Endothelial cell of umbilical vein (primary cell): ENCODE measurements around the gene SOX2. TPM values are rescaled to one million over a fixed set of nuclear protein-coding genes. Genes with fewer than 3 reads are reported as not detected.

Source experiments
- BruUV-seq: library from RNA; stranded (reverse); fragments of 400-500 nt; replicated peaks from 2 replicates; lab custom pipeline; 2021; lab: Mats Ljungman, UMichigan
- CTCF ChIA-PET: fragments of 300-600, 350-600 bp; sonication (Branson Sonifier 250); formaldehyde crosslinking; loops from one replicate; lab custom pipeline; 2021; ENCODE audit warnings: antibody characterized with exemption, inconsistent platforms; lab: Charles Lee
- POLR2A ChIA-PET: fragments of 300-600, 350-600 bp; sonication (Branson Sonifier 250); formaldehyde crosslinking; loops from one replicate; lab custom pipeline; 2021; ENCODE audit warnings: antibody characterized with exemption, inconsistent platforms; lab: Charles Lee
- DNase-seq: peaks from one replicate; pipeline ENCODE4 v3.0.0-alpha.2; 2011; ENCODE audit warnings: low read depth, low spot score
- FAIRE-seq: peaks from 2 replicates; lab custom pipeline; 2011; peaks lifted over from hg19 to GRCh38; lab: Jason Lieb, UNC
- H2AFZ ChIP-seq: 2 replicates; pipeline ENCODE4 v1.6.0; 2012; ENCODE audit warnings: low read depth, low read length, control low read depth, inconsistent platforms
- H3K27ac ChIP-seq: 2 replicates; pipeline ENCODE4 v1.5.1; 2011; ENCODE audit warnings: low read depth, mild to moderate bottlenecking, control low read depth, low read length, moderate library complexity; ENCODE audit not compliant: insufficient read depth
- H3K27me3 ChIP-seq, 2 experiments: 2 replicates each; pipeline versions ENCODE4 v1.6.0 to v1.6.1; 2011; ENCODE audit warnings: low read length in 2 of 2, mixed read lengths in 1 of 2; ENCODE audit not compliant: control insufficient read depth in 2 of 2, insufficient read depth in 2 of 2
- H3K36me3 ChIP-seq, 2 experiments: 2 replicates in 1 of 2; 3 replicates in 1 of 2; pipeline ENCODE4 v1.5.1; 2011; ENCODE audit warnings: low read length in 2 of 2, mild to moderate bottlenecking in 1 of 2, moderate library complexity in 1 of 2; ENCODE audit not compliant: control insufficient read depth in 2 of 2, insufficient read depth in 2 of 2; ENCODE audit errors: extremely low read depth in 1 of 2
- H3K4me1 ChIP-seq: 3 replicates; pipeline ENCODE4 v1.5.1; 2011; ENCODE audit warnings: mild to moderate bottlenecking, low read length; ENCODE audit not compliant: control insufficient read depth, insufficient read depth; ENCODE audit errors: extremely low read depth
- H3K4me2 ChIP-seq: 2 replicates; pipeline ENCODE4 v1.6.1; 2011; ENCODE audit warnings: low read length, control low read depth, mixed read lengths; ENCODE audit not compliant: insufficient read depth
- H3K4me3 ChIP-seq, 3 experiments: fragments of 200-600 bp in 1 of 3; sonication (generic), shearing (Covaris generic) in 1 of 3; replicated peaks in 1 of 3; 2 replicates each; pipeline ENCODE4 v1.5.1; 2011 to 2016; ENCODE audit warnings: control low read depth in 3 of 3, low read length in 3 of 3, mild to moderate bottlenecking in 2 of 3, inconsistent platforms in 1 of 3, low read depth in 1 of 3, moderate library complexity in 1 of 3; ENCODE audit not compliant: insufficient read depth in 1 of 3
- H3K79me2 ChIP-seq: 2 replicates; pipeline ENCODE4 v1.6.0; 2012; ENCODE audit warnings: low read length, inconsistent platforms; ENCODE audit not compliant: control insufficient read depth, insufficient read depth
- H3K9ac ChIP-seq: replicated peaks from 2 replicates; pipeline ENCODE3; 2011; ENCODE audit warnings: low read length, control low read depth; ENCODE audit not compliant: insufficient read depth; ENCODE audit errors: extremely low read depth
- H3K9me1 ChIP-seq: replicated peaks from 3 replicates; pipeline ENCODE4 v1.6.0; 2011; ENCODE audit warnings: mild to moderate bottlenecking, low read length; ENCODE audit not compliant: control insufficient read depth, insufficient read depth; ENCODE audit errors: extremely low read depth
- H3K9me3 ChIP-seq: replicated peaks from 2 replicates; pipeline ENCODE4 v1.5.1; 2012; ENCODE audit warnings: low read length, inconsistent platforms; ENCODE audit not compliant: control insufficient read depth, insufficient read depth
- H4K20me1 ChIP-seq: replicated peaks from 2 replicates; pipeline ENCODE3; 2011; ENCODE audit warnings: mild to moderate bottlenecking, low read length; ENCODE audit not compliant: control insufficient read depth, insufficient read depth; ENCODE audit errors: extremely low read depth
- CTCF ChIP-seq, 2 donors: IDR thresholded peaks; 1 replicate in 1 of 2; 2 replicates in 1 of 2; pipeline ENCODE4 v1.5.1; 2011; ENCODE audit warnings: low read length in 2 of 2, mild to moderate bottlenecking in 2 of 2, moderate library complexity in 2 of 2, control low read depth in 1 of 2, inconsistent platforms in 1 of 2, low read depth in 1 of 2; ENCODE audit not compliant: insufficient read depth in 1 of 2; ENCODE audit errors: extremely low read depth in 1 of 2
- EZH2 ChIP-seq: IDR thresholded peaks from 2 replicates; pipeline ENCODE4 v1.6.1; 2012; ENCODE audit warnings: borderline replicate concordance, low read depth, mild to moderate bottlenecking, moderate library complexity, low read length, inconsistent platforms; ENCODE audit not compliant: severe bottlenecking
- FOS ChIP-seq: IDR thresholded peaks from 2 replicates; pipeline ENCODE4 v1.6.1; 2011; ENCODE audit warnings: mild to moderate bottlenecking, low read length, moderate library complexity, borderline replicate concordance; ENCODE audit not compliant: insufficient read depth
- GATA2 ChIP-seq: IDR thresholded peaks from 2 replicates; pipeline ENCODE4 v1.7.0; 2011; ENCODE audit warnings: low read depth, mild to moderate bottlenecking, moderate library complexity, mixed read lengths, low read length; ENCODE audit not compliant: insufficient read length, insufficient read depth
- JUN ChIP-seq: IDR thresholded peaks from 2 replicates; pipeline ENCODE4 v1.6.1; 2011; ENCODE audit warnings: borderline replicate concordance, low read depth; ENCODE audit not compliant: insufficient read length, insufficient read depth
- MAX ChIP-seq: IDR thresholded peaks from 2 replicates; pipeline ENCODE4 v1.6.1; 2011; ENCODE audit not compliant: insufficient read depth, insufficient read length
- MYC ChIP-seq: IDR thresholded peaks from one replicate; pipeline ENCODE4 v1.6.1; 2011; ENCODE audit warnings: mild to moderate bottlenecking, low read depth, low read length
- POLR2A ChIP-seq: IDR thresholded peaks from 2 replicates; pipeline ENCODE4 v1.6.1; 2012; ENCODE audit warnings: low read depth, mild to moderate bottlenecking, control low read depth, low read length
- POLR2AphosphoS5 ChIP-seq: IDR thresholded peaks from 2 replicates; pipeline ENCODE4 v1.6.1; 2012; ENCODE audit warnings: low read depth, mild to moderate bottlenecking, control low read depth, low read length, moderate library complexity; ENCODE audit not compliant: insufficient read depth
- dilution Hi-C: fragments of 300-500 bp; cut with MboI; formaldehyde crosslinking; loops from one replicate; pipeline ENCODE4 v1.15.0; 2019; ENCODE audit warnings: low sequenced_read_pairs; ENCODE audit not compliant: extremely low pct_ligation_motif_present
- intact Hi-C: fragments of 100-400 bp; cut with micrococcal nuclease; formaldehyde crosslinking; loops from one replicate; pipeline ENCODE4 v1.10.0; 2022
- polyA plus RNA-seq, 4 experiments: library from polyadenylated mRNA; depleted of rRNA in 3 of 4; stranded (reverse) in 3 of 4; unstranded in 1 of 4; fragments of >200 nt; gene quantifications; 2 replicates each; pipeline versions ENCODE4 v1.2.1 to v1.2.3, GENCODE V29; 2011 to 2012; ENCODE audit warnings: missing spikeins in 1 of 4
- total RNA-seq: library from RNA; stranded (reverse); gene quantifications from 2 replicates; pipeline ENCODE4 v1.2.3, GENCODE V29; 2021

The SOX2 gene
- total and polyA plus RNA-seq, 2 donors (not counting 3 experiments of a cell fraction or from before 2014, with no cell fraction given): 0.13 to 0.23 TPM

GRCh38 chr3:181704421-181705085 lies 7.2 kb upstream of the SOX2 start:
- Histone ChIP-seq H3K9ac (no peak overlapping the region), H2AFZ (no peak overlapping the region), H3K9me3 (no peaks in the 10 kb centered on the region), H3K27me3 (peaks cover 0 to 2% of the 10 kb centered on the region in 2 experiments), H3K4me2 (no peak overlapping the region), H3K4me3 (no peak overlapping the region), H3K4me1 (peaks cover 14% of the 10 kb centered on the region), H3K9me1 (no peaks in the 10 kb centered on the region), H4K20me1 (no peaks in the 10 kb centered on the region), H3K27ac (no peak overlapping the region), H3K79me2 (no peaks in the 10 kb centered on the region), H3K36me3 (no peaks in the 10 kb centered on the region)
- no peak for FAIRE-seq
- intact Hi-C loops (loop anchor here (5.0 to 10.0 kb wide), 2 partner anchors 792 to 900 kb away; partner anchors contain the start of gene FXR1), dilution Hi-C loops (no loop called here)
- ChIA-PET POLR2A (no interaction called here), CTCF (interaction anchor here (1.0 to 3.2 kb wide), 4 partner anchors 81 to 979 kb away, joined by 3 to 11 read pairs (median 8); no protein-coding TSS in a partner anchor)
- no peak for TF ChIP-seq MYC
- TF ChIP-seq POLR2AphosphoS5: no peak
- BruUV-seq: no TSS peak
- no peak for DNase-seq

- Histone ChIP-seq H3K9me3 (no peaks in the 10 kb centered on the region), H3K27ac (no peak overlapping the region), H3K4me3 (no peak overlapping the region), H3K9ac (no peak overlapping the region), H3K4me2 (no peak overlapping the region), H3K27me3 (peaks cover 0 to 2% of the 10 kb centered on the region in 2 experiments), H2AFZ (no peak overlapping the region), H3K4me1 (peaks cover 8% of the 10 kb centered on the region), H3K9me1 (no peaks in the 10 kb centered on the region), H4K20me1 (no peaks in the 10 kb centered on the region), H3K36me3 (no peaks in the 10 kb centered on the region), H3K79me2 (no peaks in the 10 kb centered on the region)
- dilution Hi-C loops (no loop called here), intact Hi-C loops (loop anchor here (10.0 kb wide), 1 partner anchor 900 kb away; no protein-coding TSS in a partner anchor)
- BruUV-seq: no TSS peak
- ChIA-PET CTCF (interaction anchor here (1.0 to 3.2 kb wide), 4 partner anchors 82 to 978 kb away, joined by 3 to 11 read pairs (median 8); no protein-coding TSS in a partner anchor), POLR2A (no interaction called here)
- no peak for DNase-seq
- FAIRE-seq: no peak
- TF ChIP-seq JUN: no peak
- no peak for TF ChIP-seq EZH2
- TF ChIP-seq FOS: no peak
- TF ChIP-seq MAX: no peak
- no peak for TF ChIP-seq POLR2AphosphoS5
- TF ChIP-seq MYC: no peak
- no peak for TF ChIP-seq CTCF (IDR thresholded peaks at IDR 0.05; ENCODE audit: extremely low read depth in 1 of 2, insufficient read depth in 1 of 2, low read depth in 1 of 2, low read length in 2 of 2)
- no peak for TF ChIP-seq POLR2A
- no peak for TF ChIP-seq GATA2
These were observed 6.6 kb upstream of the SOX2 start for GRCh38 chr3:181705086-181705480.
